HTR-8/SVneo (cell line): ENCODE results near the gene SLC25A31.

Experiments
- DNase-seq: peaks from one replicate; pipeline ENCODE4 v3.0.0; 2011; ENCODE audit warnings: low spot score, mixed read lengths; ENCODE audit not compliant: insufficient read length
- FAIRE-seq: peaks from 2 replicates; lab custom pipeline; 2011; peaks lifted over from hg19 to GRCh38; lab: Jason Lieb, UNC

Gene SLC25A31

DNA sequence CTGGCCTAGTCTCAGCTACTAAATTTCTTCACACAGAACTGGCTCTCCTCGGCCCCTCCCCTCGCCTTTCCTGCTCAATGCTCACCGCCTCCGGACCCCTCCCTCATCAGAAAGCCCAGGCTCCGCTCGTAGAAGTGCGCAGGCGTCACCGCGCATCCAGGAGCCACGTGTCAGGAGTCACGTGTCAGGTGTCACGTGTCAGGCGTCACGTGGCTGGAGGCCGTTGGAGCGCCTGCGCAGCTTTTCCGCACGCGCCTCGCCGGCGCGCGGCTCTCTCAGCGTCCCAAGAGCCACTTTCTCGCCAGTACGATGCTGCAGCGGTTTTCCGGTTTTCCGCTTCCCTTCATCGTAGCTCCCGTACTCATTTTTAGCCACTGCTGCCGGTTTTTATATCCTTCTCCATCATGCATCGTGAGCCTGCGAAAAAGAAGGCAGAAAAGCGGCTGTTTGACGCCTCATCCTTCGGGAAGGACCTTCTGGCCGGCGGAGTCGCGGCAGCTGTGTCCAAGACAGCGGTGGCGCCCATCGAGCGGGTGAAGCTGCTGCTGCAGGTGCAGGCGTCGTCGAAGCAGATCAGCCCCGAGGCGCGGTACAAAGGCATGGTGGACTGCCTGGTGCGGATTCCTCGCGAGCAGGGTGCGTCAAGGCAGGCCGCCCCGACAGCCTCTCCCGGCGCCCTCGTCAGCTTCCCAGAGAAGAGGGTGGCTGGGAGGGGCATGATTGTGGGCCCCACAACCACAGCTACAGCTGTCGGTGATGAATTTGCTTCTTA, at the start of gene SLC25A31:
SLC25A31 (plus strand) TSS at position 259 of the 772 bp plus-strand sequence; CDS start at position 405, 146 bp downstream.
- FAIRE-seq = no peak
- no peak for DNase-seq

DNA sequence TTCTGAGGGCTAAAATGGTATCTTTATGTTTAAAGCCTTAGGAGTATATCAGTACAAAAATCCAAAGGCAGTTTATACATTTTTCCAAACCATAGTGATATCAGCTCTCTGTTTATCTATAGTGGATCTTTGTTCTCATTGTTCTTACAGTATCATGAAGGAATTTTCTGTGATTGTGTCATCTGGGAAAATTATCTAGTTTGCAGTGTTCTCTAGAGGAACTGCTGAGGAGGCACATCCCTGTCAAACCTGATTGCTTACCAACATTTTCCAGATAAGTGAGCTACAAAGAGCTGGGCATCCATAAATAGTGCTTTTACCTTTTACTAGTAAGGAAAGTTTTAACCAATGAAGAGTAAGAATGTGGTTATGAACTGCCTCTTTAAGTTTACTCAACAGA, 44.9 kb upstream of the SLC25A31 start:
- peak; percentile 6 for DNase-seq
- no peak for FAIRE-seq

DNA sequence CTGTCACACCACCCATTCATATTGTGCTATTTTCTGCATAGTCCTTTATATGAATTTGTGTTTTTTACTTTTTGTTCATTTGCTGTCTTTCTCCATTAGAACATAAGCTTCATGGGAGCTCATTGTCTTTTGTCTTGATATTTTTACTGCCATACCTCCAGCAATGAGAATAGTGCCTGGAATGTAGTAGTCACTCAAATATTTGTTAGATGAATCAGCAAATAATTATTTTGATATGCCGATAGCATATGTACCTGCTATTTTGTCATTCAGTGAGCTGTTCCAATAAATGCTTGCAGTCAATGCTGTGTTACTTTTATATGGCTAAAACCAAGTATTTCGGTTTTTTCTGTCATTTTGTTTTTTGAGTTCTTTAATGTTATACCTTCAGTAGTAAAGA, 43.5 kb upstream of the SLC25A31 start:
- no peak for FAIRE-seq
- DNase-seq = peak; percentile 22

DNA sequence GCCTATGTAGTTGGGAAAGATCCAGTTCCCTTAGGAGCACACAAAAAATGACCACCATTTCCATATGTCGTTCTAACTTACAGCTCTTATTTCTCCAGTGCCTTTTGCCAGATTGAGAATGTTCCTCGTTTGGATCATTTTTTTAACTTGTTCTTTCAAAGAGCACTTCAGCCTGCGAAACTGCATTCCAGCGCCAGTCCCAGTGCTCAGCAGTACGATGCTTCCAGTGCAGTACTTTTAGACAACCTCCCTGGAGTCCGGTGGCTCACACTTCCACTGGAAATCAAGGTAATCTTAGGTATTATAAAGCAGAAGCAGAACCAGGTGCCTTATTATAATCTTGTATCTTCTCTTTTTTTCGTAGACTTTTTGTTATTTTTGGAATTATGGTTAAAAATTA, 42.6 kb upstream of the SLC25A31 start:
- no peak for FAIRE-seq
- no peak for DNase-seq

DNA sequence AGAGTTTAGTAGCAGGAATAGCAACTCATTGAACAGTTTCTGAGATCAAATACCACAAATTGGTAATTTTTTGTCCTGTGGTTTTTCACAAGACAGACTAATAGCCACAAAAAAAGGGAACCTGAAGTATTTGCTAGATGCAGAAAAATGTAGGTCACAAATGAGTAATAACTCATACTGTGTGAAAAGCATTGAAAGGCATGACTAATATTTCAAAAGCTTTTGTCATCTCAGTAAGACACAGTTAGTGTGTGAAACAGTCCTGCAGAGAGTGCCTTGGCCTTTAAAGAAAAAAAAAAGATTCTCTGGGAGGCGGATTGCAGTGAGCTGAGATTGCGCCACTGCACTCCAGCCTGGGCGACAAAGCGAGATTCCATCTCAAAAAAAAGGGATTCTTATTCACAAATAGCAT, 31.4 kb upstream of the SLC25A31 start:
- DNase-seq = peak; percentile 65
- no peak for FAIRE-seq

DNA sequence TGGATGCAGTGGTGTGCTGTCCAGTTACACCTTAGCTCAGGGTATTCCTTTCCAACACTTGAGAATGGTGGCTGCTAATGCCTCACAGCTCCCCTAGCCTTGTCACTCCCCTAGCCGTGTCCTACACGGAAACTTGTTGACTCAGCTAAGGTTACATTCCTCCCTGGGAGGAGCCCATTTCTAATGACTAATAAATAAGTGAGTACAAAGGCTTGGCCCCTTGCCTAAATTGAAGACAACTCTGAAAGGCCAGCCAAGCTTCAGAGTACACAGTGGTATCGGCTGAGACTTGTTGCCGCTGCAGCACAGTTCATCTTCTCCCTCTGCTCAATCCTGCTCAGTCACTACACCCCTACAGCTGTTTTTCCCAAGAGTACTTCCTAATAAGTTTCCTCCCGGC, 21.2 kb upstream of the SLC25A31 start:
- no peak for FAIRE-seq
- no peak for DNase-seq

DNA sequence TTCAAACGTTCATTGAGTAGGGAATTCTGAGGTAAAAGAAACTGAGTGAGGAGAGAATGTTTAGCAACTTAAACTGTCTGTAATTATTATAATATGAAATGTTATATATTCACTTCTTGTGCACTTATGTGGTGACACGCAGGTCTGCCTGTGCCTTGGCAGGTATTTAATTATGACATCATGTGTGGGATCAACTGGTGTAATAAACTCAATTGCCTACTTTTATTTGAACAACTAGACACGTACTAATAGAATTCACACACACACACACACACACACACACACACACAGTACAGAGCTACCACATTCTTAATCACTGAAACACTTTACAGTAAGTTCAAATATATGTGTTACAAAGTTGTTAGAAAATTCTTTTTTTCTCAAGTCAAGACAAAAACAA, 20.7 kb upstream of the SLC25A31 start:
- DNase-seq (no peak), FAIRE-seq (no peak)

DNA sequence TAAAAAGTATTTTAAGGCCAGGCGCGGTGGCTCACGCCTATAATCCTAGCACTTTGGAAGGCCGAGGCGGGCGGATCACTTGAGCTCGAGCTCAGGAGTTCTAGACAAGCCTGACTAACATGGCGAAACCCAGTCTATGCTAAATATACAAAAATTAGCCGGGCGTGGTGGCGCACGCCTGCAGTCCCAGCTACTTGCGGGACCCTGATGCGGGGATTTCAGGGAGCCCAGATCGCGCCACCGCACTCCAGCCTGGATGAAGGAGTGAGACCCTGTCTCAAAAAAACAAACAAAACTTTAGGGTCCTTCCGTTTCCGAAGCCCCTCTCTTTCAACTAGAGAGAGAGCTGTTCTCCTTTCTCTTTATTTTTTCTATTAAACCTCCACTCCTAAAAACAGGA, 1.2 kb downstream of the SLC25A31 start:
- DNase-seq (no peak), FAIRE-seq (no peak)

DNA sequence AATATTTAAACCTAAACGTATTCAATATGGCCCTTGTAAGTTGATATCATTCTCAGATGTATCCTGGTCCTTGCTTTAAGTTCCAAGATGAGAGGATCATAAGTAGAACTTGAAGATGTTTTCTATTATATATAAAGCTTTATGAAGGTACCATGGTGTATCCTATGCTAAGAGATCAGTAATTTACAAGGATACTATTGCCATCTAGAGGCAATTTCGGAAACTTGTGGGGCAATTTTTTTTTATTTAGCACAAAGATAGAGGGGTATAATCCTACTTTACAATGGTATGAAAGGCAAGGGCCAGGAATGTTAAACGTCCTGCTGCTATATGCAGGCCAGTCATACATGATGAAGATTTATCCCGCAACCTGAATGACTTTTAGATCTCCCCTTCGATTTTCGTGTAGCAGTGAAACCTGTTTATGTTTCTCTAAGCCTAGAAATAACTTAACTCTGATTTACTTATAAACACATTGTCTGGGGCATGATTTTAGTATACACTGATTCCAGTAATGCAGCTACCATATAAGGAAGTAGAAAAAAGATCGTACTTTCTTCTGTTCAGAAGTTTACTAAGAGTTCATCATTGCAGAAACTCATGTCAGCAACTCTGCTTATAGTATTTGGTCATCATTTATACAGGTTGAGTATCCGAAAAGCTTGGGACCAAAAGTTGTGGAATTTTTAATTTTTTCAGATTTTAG, 2.6 kb downstream of the SLC25A31 start:
- DNase-seq (peak; percentile 69), FAIRE-seq (no peak)

DNA sequence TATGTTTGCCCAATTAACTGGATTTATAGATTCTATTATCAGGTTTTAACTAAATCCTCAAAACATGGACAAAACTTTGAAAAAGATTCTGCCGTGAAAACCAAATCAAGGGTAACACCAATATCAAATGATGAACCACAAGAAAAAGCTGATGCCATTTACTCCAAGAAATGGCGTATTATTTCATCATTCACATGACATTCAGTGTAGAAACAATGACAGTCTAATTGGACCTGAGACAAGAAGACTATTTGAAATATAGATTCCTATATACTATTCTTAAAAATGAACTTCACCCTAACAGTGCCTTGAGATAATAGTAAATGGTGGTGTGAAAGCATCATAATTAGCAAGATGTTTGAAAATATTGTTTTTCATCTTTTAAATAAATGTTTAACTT, 4.8 kb downstream of the SLC25A31 start:
- FAIRE-seq (no peak), DNase-seq (no peak)

DNA sequence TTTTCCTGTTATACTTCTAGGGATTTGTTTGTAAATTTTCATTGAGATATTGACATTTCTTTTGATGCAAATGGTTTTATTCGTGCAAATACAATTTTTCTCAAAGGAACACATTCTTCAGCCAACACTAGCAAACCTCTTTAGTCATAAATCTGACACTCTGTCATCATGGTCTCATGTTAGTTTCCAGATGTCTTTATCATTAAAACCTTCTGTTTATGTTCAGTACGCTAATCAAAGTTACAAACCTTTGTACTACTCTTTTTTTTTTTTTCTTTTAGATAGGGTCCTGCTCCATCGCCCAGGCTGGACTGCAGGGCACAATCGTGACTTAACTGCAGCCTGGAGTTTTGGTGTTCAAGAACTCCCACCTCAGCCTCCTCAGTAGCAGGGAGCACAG, 7.1 kb downstream of the SLC25A31 start:
- FAIRE-seq = no peak
- DNase-seq = no peak

DNA sequence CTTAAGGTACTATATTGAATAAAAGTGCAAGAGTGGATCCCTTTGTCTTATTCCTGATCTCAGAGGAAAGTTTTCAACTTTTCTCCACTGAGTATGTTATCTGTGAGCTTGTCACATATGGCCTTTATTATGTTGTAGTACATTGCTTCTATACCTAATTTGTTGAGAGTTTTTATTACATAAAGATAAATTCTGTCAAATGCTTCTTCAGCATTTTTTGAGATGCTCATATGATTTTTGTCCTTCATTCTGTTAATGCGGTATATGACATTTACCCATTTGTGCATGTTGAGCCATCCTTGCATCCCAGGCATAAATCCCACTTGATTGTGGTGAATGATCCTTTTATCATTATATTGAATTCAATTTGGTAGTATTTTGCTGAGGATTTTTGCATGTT, 11.0 kb downstream of the SLC25A31 start:
- DNase-seq (no peak), FAIRE-seq (no peak)

DNA sequence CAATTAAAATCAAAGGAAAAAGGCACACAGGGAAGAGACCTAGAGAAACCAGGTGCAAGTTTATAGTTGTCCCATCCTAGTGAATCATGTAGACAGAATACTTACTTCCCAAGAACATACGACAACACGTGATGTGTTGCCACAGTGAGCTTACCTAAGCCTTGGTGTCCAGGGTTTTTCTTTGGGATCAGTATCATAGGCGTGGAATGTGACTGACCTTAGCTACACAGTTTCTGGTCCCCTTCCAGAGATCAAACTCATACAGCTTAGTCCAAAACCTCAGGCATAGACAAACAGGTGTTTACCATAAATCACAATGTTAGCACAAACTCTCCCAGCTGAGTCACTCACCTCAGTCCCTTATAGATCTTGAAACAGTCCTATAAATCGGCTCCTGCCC, 17.7 kb downstream of the SLC25A31 start:
- no peak for DNase-seq

DNA sequence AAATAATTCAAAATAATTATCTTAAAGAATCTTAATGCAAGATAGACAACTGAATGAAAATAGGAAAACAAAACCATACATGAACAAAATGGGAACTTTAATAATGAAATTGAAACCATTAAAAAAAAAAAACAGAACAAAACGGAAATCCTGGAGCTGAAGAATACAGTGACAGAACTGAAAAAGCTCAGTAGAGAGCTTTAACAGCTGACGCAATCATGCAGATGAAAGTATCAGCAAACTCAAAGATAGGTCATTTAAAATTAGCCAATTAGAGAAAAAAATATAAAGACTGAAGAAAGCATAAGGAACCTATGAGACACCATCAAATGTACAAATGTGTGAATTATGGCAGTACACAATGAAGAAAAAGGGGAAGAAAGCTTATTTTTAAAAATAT, 18.8 kb downstream of the SLC25A31 start:
- FAIRE-seq (no peak), DNase-seq (no peak)

More for the DNA sequence above, 17.7 kb downstream of the SLC25A31 start:
- no peak for FAIRE-seq

DNA sequence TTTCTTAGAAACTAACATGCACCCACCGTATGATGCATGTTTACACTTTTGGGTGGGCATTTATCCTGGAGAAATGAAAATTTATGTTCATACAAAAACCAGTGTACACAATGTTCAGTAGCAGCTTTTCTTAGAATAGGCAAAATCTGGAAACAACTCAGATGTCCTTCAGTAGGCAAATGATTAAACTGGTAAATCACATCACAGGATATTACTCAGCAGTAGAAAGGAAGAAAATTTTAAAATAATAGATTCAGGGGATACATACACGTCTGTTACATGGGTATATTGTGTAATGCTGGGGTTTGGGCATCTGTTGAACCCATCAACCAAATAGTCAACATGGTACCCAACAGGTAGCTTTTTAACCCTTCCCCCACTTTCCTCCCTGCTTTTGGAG, 26.7 kb downstream of the SLC25A31 start:
- DNase-seq (no peak), FAIRE-seq (no peak)

DNA sequence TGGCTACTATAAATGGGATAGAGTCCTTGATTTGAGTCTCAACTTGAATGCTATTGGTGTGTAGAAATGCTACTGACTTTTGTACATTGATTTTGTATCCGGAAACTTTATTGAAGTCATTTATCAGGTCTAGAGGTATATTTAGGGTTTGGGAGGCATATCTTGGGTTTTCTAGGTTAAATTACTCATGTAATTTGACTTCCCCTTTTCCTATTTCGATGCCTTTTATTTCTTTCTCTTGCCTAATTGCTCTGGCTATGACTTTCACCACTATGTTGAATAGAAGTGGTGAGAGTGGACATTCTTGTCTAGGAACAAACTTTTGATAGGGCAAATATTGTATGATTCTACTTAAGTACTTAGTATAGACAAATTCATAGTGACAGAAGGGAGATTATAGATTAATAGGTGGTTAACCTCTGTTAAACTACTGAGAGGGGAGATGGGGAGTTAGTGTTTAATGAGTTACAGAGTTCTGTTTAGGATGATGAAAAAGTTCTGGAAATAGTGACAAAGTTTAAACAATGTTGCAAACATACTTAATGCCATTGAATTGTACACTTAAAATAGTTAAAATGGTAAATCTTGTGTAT, 29.1 kb downstream of the SLC25A31 start:
- DNase-seq (no peak), FAIRE-seq (no peak)

DNA sequence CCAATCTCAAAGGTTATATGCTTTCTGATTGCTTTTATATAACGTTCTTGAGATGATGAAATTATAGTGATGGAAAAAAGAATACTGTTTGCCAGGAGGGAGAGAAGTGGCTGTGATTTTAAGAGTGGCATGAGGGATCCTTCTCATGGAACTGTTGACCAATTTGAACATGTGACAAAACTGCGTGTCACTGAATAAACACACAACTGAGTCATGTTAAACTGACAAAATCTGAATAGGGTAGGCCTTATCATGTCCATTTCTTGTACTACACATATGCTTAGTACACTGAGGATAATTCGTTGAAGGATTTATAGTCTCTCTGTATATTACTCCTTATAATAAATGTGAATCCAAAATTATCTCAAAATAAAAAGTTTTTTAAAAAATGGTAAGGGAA, 29.7 kb downstream of the SLC25A31 start:
- no peak for DNase-seq
- peak; percentile 46 for FAIRE-seq

DNA sequence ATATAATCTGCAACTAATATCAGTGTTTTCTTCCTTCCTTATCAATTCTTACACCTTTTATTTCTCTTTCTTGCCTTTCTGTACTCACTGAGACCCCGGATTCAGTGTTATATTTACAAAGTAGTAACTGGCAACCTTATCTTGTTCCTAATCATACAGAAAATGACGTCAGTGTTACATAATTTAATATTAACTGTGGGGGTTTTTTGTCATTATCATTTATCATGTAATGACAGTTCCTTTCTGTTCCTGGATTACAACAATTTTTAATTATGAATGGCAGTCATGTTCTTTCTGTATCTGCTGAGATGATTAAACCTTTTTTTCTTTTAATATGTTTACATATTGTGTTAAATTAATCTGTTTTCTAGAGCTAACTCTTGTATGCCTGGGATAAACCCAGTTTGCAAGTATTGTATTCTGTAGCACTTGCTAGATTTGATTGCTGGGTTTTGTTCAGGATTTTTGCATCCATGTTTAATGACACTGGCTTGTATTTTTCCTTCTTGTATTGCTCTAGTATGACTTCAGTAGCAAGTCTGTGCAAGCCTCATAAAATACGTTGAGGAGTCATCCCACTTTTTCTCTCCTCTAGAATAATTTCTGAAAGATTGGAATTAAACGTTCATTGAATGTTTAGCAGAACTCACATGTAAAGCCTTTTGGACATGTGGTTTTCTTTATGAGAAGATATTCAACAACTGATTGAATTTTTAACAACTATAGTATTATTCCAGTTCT, 41.5 kb downstream of the SLC25A31 start:
- FAIRE-seq (no peak), DNase-seq (no peak)

DNA sequence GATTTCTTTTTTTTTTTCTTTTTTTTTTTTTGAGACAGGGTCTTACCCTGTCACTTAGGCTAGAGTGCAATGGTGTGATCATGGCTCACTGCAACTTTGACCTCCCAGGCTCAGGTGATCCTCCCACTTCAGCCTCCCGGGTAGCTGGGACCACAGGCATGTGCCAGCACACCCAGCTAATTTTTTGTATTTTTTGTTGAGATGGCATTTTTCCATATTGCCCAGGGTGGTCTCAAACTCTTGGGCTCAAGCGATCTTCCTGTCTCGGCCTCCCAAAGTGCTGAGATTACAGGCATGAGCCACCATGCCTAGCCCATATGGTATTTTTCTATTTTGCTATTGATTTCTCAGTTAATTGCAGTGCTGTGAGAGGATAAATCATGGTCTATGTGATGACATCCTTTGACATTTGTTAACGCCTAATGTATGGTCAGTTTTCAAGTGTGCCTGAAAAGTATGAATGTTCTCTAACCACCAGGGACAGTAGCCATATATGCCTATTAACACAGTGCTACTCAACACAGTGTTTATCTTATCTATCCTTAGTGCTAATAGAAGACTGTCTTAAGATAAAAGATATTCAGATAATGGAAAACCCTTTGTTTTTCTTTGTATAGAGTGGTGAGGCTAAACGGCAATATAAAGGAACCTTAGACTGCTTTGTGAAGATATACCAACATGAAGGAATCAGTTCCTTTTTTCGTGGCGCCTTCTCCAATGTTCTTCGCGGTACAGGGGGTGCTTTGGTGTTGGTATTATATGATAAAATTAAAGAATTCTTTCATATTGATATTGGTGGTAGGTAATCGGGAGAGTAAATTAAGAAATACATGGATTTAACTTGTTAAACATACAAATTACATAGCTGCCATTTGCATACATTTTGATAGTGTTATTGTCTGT, 42.8 kb downstream of the SLC25A31 start:
- peak; percentile 9 for FAIRE-seq
- no peak for DNase-seq

DNA sequence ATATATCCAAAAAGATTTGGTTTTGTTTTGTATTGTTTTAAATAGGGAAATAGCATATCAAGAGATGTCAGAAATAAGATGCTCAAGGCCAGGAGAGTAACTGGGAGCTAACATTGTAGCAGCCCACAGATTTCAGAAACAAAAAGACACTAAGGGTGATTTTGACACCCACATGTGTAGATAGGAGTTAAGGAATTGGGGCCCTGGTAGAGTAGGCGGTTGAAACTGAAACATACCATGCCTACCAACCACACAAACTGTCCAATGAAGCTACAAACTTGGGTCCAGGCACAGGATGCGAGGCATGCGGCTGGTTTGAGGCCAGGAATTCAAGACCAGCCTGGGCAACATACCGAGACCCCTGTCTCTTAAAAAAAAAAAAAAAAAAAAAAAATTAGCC, 45.6 kb downstream of the SLC25A31 start:
- FAIRE-seq (no peak), DNase-seq (no peak)
